Stimulated activated effector memory CD8-positive, alpha-beta T cell treated with anti-CD3 and anti-CD28 coated beads, Interleukin-12 subunit alpha, Interleukin-12 subunit beta, amount 100 ng/mL, for 72 hours (primary cell): ENCODE measurements around the gene KIF3A.

Source experiments
- ATAC-seq: fragments of 150-1000 bp; cut with Tn5 transposase; 2 replicates; pipeline ENCODE4 v1.10.0; 2021
- DNase-seq, 2 donors: peaks; one replicate each; pipeline ENCODE4 v3.0.0; 2021 to 2022; ENCODE audit warnings: low spot score in 2 of 2
- H3K27ac Mint-ChIP-seq: one replicate; pipeline ENCODE4 v1.8.0; 2022; ENCODE audit warnings: mild to moderate bottlenecking, mixed read lengths
- H3K36me3 Mint-ChIP-seq: one replicate; pipeline ENCODE4 v1.8.0; 2022; ENCODE audit warnings: mild to moderate bottlenecking, mixed read lengths
- H3K4me1 Mint-ChIP-seq: one replicate; pipeline ENCODE4 v1.8.0; 2022; ENCODE audit warnings: mixed read lengths
- H3K4me3 Mint-ChIP-seq: one replicate; pipeline ENCODE4 v1.8.0; 2022; ENCODE audit warnings: mild to moderate bottlenecking, mixed read lengths
- H3K9me3 Mint-ChIP-seq: one replicate; pipeline ENCODE4 v1.8.0; 2022; ENCODE audit warnings: mixed read lengths

KIF3A gene

DNA sequence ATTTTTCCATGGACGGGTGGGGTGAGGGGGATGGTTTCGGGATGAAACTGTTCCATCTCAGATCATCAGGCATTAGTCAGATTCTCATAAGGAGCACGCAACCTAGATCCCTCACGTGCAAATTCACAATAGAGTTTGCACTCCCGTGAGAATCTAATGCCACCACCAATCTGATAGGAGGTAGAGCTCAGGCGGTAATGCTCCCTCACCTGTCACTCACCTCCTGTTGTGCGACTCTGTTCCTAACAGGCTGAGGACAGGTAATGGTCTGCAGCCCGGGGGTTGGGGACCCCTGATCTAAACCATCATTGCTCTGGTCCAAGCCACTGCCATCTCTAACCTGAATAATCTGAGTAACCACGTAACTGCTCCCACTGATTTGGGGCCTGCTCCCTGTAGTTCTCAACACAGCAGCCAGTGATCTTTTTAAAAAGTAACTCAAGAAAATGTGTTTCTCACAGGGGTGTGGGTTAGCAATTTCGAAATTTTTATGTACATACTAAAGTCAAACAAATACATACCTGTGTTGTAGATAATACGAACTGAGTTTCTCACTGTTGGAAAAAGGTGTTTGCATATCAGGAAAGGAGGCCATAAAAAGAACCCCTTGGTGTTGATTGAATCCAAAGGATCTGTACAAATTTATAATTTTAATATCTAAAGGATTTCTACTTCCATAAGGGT is 90.6 kb downstream of the KIF3A start:
- Mint-ChIP-seq H3K27ac (no peak overlapping the region), H3K9me3 (peaks cover 8% of the 10 kb centered on the region), H3K4me3 (no peak overlapping the region), H3K36me3 (peaks cover 25% of the 10 kb centered on the region), H3K4me1 (peaks cover 24% of the 10 kb centered on the region)
- ATAC-seq (no peak), DNase-seq (no peak)

- DNase-seq (no peak), ATAC-seq (no peak)
- Mint-ChIP-seq H3K36me3 (peaks cover 50% of the 10 kb centered on the region), H3K4me3 (no peak overlapping the region), H3K27ac (no peak overlapping the region), H3K9me3 (peaks cover 8% of the 10 kb centered on the region), H3K4me1 (peaks cover 49% of the 10 kb centered on the region)
Observed at GRCh38 chr5:132644177-132644576, 93.2 kb downstream of the KIF3A start.
